ENCODE data around the gene SGPL1. TPM values are rescaled to one million over a fixed set of nuclear protein-coding genes. Genes with fewer than 3 reads are reported as not detected.

SGPL1 gene
- total RNA-seq, 1 experiment from 2014 or later = 52.6 TPM

DNA sequence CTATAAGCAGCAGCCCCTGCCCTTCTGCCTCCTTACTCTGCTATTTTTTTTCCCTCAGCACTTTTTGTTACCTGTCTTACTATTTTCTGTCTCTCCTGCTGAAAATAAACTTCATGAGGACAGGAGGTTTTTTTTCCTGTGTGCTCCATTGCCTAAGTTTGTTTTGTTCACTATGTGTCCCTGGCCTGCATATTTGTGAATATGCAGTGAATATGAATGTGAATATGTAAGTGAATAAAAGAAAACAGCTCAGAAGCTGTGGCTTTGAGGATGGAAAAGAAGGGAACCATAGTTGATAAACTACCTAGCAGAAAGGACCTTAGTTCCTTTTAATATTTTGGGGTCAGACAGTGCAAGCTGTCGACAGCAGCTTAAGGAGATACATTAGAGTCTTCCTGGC, 37.7 kb downstream of the SGPL1 start:
- H2BK12ac ChIP-seq (ENCODE audit: insufficient read length, low read depth, low read length) = no peak overlapping the region
- TF ChIP-seq, protein P1, sequence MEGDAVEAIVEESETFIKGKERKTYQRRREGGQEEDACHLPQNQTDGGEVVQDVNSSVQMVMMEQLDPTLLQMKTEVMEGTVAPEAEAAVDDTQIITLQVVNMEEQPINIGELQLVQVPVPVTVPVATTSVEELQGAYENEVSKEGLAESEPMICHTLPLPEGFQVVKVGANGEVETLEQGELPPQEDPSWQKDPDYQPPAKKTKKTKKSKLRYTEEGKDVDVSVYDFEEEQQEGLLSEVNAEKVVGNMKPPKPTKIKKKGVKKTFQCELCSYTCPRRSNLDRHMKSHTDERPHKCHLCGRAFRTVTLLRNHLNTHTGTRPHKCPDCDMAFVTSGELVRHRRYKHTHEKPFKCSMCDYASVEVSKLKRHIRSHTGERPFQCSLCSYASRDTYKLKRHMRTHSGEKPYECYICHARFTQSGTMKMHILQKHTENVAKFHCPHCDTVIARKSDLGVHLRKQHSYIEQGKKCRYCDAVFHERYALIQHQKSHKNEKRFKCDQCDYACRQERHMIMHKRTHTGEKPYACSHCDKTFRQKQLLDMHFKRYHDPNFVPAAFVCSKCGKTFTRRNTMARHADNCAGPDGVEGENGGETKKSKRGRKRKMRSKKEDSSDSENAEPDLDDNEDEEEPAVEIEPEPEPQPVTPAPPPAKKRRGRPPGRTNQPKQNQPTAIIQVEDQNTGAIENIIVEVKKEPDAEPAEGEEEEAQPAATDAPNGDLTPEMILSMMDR (conservative IDR thresholded peaks at IDR 0.05) = no peak
- Mint-ChIP-seq H3K27me3 (ENCODE audit: low read depth) (no peaks in the 10 kb centered on the region), H3K4me1 (no peaks in the 10 kb centered on the region), H3K36me3 (ENCODE audit: insufficient read depth in 1 of 3, low read depth in 3 of 3) (peaks cover 6 to 69% (median 51%) of the 10 kb centered on the region in 3 experiments; a peak in 6 of 7 replicates), H3K4me3 (no peak overlapping the region), H3K9me3 (no peaks in the 10 kb centered on the region), H3K27ac (peak overlapping the region in 1 of 3 experiments; percentile 45; a peak in 1 of 7 replicates)
- no peak overlapping the region for H2BK20ac ChIP-seq (ENCODE audit: low read depth, low read length, poor library complexity, severe bottlenecking)
- no CpG with 5 or more reads among the region's 1 CpG for whole genome bisulfite sequencing (ENCODE audit: extremely low coverage, insufficient read length, low lambda C conversion rate)
- H2AK5ac ChIP-seq (ENCODE audit: insufficient read length, low read length) = no peak overlapping the region
- no peak overlapping the region for H2BK120ac ChIP-seq (ENCODE audit: low read depth, low read length, poor library complexity, severe bottlenecking)
- H4K8ac ChIP-seq (replicated peaks; ENCODE audit: insufficient read length, low read depth, low read length) = no peak overlapping the region
- H3K14ac ChIP-seq (ENCODE audit: insufficient read depth, low read length) = no peak overlapping the region
- no peak overlapping the region for H2BK15ac ChIP-seq (ENCODE audit: low read depth, low read length)
- no peaks in the 10 kb centered on the region for H3K27me3 ChIP-seq (ENCODE audit: insufficient read depth, low read length)
- H3K79me1 ChIP-seq (ENCODE audit: insufficient read depth, low read depth, low read length, poor library complexity, severe bottlenecking) = no peaks in the 10 kb centered on the region
- H3K27ac ChIP-seq (ENCODE audit: insufficient read length, low read depth, low read length) = no peak overlapping the region
- no peak overlapping the region for H2AFZ ChIP-seq (ENCODE audit: low read length)
- H3K4me1 ChIP-seq (ENCODE audit: insufficient read depth, low read length) = no peaks in the 10 kb centered on the region
- no peak overlapping the region for H3K18ac ChIP-seq (ENCODE audit: insufficient read length, low read depth, low read length)
- H4K20me1 ChIP-seq (ENCODE audit: control insufficient read depth, insufficient read depth, insufficient read length) = no peaks in the 10 kb centered on the region
- no peak overlapping the region for H3K4ac ChIP-seq (ENCODE audit: low read depth, low read length)
- H3K9me3 ChIP-seq (ENCODE audit: control insufficient read depth, low read depth, low read length) = no peaks in the 10 kb centered on the region
- H4K5ac ChIP-seq (ENCODE audit: insufficient read length, low read depth, low read length) = no peak overlapping the region
- no peak overlapping the region for H3K9ac ChIP-seq (ENCODE audit: extremely low read depth, insufficient read length, low read length)
- no peak overlapping the region for H2BK5ac ChIP-seq (ENCODE audit: insufficient read length, low read length)
- no peaks in the 10 kb centered on the region for H3K79me2 ChIP-seq (ENCODE audit: insufficient read depth, low read length)
- no peak overlapping the region for H3T11ph ChIP-seq (ENCODE audit: low read length)
- H3K23me2 ChIP-seq (ENCODE audit: insufficient read length, low read depth, low read length, poor library complexity, severe bottlenecking) = no peaks in the 10 kb centered on the region
- H3K4me2 ChIP-seq (ENCODE audit: insufficient read depth, insufficient read length, low read length) = no peak overlapping the region
- H4K91ac ChIP-seq (ENCODE audit: insufficient read length, low read depth, low read length) = no peak overlapping the region
- H3K56ac ChIP-seq (ENCODE audit: insufficient read length, low read depth, low read length) = no peak overlapping the region
- DNase-seq = no peak
- H3K23ac ChIP-seq (ENCODE audit: insufficient read length, low read depth, low read length) = no peak overlapping the region
